GM19025 (cell line): ENCODE data around the gene IKZF1.

Source experiments
- ATAC-seq: cut with Tn5 transposase; IDR thresholded peaks from one replicate; pipeline ENCODE4 v1.9.1; 2021; ENCODE audit warnings: mild to moderate bottlenecking, low read depth, moderate library complexity; ENCODE audit not compliant: unreplicated experiment

The IKZF1 gene

DNA sequence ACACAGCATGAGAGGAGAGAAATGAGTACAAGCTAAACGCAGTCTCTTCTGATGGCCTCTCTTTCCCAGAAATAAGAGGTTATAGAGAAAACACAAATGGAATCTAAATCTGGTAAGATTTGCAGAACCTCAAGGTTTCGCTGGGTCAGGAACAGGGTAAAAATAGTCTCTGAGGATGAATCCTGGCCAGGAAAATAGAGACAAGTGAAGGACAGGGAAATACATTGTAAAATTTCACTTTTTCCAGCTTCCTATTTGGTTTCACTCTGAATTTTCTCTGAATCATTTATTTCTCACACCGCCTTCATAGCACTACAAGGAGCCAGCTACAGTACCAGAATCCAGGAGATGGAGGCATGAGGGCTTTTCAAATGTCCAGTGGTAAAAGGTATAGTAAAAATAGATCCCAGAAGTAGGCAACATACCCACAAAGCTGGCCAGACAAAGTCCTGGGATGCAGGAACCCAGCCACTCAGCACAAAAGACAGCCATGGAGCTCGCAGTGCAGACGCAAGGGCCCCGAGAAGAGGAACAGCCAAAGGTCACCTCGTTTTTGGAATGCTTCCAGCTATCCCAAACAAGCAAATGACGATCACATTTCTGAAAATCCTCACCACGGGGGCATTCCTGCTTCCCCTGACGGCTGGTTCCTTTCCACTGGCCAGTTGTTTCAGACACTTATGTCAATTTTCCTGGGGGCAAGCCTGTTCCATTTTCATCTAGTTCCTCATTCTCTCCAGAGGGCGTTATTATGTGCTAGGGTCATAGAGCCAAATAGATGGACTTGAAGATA, 21.5 kb upstream of the IKZF1 start:
- ATAC-seq, result no peak

DNA sequence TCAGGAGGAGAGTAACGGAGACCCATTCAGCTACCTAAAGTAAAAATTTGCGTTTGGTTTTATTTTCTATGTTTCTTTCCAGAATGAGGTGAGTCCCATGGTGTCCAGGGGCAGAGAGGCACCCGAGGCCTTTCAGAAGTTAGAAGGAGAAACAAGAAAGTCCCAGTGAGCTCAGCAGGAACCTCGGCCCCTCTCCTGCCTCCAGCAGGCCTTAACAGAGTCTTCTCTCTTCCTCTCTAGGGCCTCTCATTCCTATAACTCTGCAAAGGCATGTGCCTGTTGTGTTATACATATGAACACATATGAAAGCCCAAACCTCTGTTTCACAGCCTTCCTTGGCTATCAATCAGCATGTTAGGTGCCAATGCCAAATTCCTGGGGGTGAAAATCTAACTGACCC, 20.8 kb upstream of the IKZF1 start:
- ATAC-seq, result no peak

GRCh38 chr7:50284296-50284695, 20.2 kb upstream of the IKZF1 start:
- no peak for ATAC-seq

DNA sequence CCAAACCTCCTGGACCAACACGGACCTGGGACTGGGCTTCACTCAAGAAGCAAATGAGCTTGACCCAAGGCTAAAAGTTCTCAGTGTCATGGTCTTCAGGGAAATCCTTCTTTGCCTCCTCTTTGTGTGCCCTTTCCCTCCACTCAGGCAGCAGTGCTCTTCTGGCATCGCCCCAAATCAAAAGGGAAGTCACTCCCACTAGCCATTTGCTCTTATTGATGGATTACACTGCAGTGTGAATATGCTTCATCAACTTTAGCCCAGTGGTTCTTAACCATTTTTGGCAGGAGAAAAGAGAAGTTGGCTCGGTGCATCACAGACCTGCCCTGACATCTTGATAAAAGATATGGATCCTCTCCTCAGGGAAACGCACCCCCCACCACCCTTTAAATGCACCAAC, 19.2 kb upstream of the IKZF1 start:
- ATAC-seq, result no peak

DNA sequence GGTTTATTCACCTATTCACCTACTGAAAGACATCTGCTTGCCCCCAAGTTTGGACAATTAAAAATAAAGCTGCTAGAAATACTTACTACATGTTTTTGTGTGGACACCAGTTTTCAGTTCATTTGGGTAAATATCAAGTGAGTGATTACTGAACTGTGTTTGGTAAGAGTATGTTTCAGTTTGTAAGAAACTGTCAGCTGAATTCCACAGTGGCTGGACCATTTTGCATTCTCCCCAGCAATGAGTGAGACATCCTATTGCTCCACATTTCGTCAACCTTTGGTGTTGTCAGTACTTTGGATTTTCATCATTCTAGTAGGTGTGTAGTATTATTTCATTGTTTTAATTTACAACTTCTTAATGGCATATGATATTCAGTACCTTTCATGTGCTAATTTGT, 17.4 kb upstream of the IKZF1 start:
- ATAC-seq, result no peak

- no peak for ATAC-seq
Measured at GRCh38 chr7:50292165-50292757, 12.3 kb upstream of the IKZF1 start.

DNA sequence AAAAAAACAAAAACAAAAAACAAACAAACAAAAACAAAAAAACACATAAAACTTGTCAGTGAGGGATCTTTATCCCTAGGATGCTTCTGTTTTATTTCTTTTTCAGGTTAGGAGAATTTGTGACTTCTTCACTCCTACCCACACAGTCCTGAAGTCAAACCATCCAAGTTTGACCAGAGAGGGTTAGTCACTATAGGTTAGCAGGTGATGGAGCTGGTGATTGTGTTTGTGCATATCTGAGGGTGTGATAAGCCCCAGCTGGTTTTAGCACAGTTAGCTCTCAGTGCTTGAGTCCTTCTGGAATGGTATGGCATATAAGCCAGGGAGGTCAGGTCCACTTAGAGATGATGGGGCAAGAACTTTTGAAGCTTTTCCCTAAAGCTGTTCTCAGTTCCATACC, 11.8 kb upstream of the IKZF1 start:
- ATAC-seq, result no peak

- peak; percentile 65 for ATAC-seq
Measured at GRCh38 chr7:50293509-50294179, 10.9 kb upstream of the IKZF1 start.

DNA sequence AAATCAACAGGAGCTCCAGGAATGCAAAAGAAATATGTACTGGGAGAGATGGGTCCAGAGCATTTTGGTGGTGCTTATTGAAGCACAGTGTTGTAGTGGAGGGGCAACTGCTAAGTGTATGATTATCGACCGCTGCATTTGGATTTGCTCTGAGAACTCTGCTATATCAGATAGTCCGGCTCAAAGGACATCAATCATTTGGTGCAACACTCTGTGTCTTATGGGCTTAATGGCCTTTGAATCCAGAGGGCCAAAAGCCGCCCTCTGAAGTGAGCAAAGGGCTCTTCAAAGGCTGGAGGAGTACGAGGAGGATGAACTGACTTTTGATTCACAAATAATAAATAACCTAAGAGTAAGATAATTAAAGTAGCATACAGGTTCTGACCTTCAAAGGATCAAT, 9.4 kb upstream of the IKZF1 start:
- ATAC-seq, result no peak

DNA sequence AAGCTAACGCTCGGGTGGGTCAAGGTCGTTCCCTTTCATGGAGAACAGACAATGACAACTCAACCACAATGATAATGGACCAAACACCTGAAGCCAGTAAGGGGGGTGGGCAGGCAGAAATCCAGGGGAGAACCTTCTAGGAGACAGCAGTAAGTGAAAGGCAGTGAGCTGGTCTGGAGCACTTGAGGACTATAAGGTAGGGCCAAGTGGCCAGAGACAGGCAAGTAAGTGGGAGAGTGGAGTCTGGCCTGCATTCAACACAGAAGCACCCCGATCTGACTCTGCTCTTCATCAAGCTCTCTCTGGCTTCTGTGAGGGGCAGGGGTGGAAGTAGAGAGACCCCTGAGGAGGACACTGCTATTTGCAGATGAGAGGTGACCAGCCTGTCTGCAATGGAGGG, 7.7 kb upstream of the IKZF1 start:
- no peak for ATAC-seq

- ATAC-seq, result no peak
Measured at GRCh38 chr7:50298811-50299562, 5.5 kb upstream of the IKZF1 start.

DNA sequence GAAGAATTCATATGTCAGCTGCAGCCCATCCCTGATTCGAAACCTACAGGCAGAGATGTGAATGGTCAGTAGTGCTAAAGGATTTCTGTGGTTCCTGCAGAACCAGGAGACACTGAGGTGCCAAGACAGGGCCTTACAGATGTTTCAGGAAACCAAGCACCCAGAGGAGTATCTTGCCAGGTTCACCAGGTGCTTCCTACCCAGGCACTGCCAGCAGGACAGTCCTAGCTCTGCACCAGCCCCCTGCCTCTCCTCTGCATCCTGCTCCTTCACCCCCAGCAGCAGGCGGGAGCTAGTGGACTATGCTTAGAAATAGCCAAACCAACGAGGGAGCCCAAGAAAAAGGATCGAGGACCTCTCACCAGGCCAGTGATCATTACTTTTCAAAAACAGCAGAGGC, 4.2 kb upstream of the IKZF1 start:
- ATAC-seq, result no peak

DNA sequence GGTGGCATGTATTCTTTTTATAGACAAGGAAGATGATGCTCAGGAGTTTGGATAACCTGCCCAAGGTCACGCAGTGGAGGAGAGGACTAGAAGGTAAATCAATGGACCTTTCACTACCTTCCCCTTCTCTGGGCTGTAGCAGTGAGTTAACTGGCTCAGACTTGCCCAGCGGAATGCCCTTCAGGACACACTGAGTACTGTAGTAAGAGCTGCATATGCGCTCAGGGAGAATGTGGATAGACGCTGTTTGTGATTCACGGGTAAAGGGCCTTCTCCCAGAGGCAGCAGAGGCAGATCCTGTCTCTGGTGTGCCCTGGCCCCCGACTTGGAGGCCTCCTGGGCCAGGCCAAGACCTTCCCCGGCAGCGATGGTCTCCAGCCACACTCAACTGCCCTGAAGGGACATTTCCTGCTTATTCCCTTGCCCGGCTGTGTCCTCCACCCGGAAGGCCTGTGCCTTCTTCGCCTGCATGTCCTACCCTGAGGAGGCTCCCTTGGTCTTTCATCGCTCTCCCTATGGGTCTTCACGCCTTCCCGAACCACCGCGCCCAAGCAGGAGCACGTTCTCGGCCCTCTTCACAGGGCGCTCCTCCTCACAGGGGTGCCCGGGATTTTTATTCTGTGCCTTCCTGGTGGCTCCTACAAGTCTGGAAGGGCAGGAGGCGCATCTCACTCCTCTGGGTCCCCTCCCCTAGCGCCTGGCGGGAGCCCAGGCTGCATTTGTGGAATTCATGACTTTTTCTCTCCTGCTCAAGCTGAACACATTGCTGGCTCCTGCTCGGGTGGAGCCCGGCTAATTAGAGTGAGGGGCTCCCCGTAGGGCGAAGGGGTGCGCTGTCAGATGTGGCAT, 1.8 kb upstream of the IKZF1 start:
- no peak for ATAC-seq

GRCh38 chr7:50303335-50304128, 984 bp upstream of the IKZF1 start:
- ATAC-seq, result peak; percentile 33

- peak; percentile 29 for ATAC-seq
Measured at GRCh38 chr7:50304911-50305582, 531 bp downstream of the IKZF1 start.

GRCh38 chr7:50305583-50306493, 1.3 kb downstream of the IKZF1 start:
- ATAC-seq, result no peak

- ATAC-seq, result no peak
Measured at GRCh38 chr7:50306494-50307367, 2.2 kb downstream of the IKZF1 start.
